B cell (primary cell): ENCODE data around the gene KPRP. TPM values are rescaled to one million over a fixed set of nuclear protein-coding genes. Genes with fewer than 3 reads are reported as not detected.

Experiments used
- ATAC-seq: fragments of 200-7000 bp; cut with Tn5 transposase; one replicate; pipeline ENCODE4 v1.10.0; 2021; ENCODE audit warnings: low read depth, mild to moderate bottlenecking, moderate number of reproducible peaks, moderate library complexity
- CTCF ChIA-PET: fragments of 350-600 bp; sonication (Branson Sonifier 250); formaldehyde crosslinking; loops from one replicate; lab custom pipeline; 2021; ENCODE audit warnings: antibody characterized with exemption, inconsistent platforms; lab: Charles Lee
- POLR2A ChIA-PET: fragments of 350-600 bp; sonication (Branson Sonifier 250); formaldehyde crosslinking; loops from one replicate; lab custom pipeline; 2021; ENCODE audit warnings: antibody characterized with exemption; lab: Charles Lee
- DNase-seq: peaks from one replicate; pipeline ENCODE4 v3.0.0; 2013
- H2AFZ ChIP-seq: 2 replicates; pipeline ENCODE4 v1.6.1; 2012; ENCODE audit warnings: mild to moderate bottlenecking, low read depth, low read length; ENCODE audit not compliant: insufficient read depth, poor library complexity, severe bottlenecking
- H3K27ac ChIP-seq, 2 donors: 1 replicate in 1 of 2; 2 replicates in 1 of 2; pipeline ENCODE4 v1.5.1; 2012 to 2013; ENCODE audit warnings: low read length in 2 of 2, mild to moderate bottlenecking in 2 of 2, moderate library complexity in 1 of 2
- H3K27me3 ChIP-seq, 4 experiments: fragments of 200-600 bp in 1 of 4; sonication (generic) in 1 of 4; replicated peaks in 1 of 4; 1 replicate in 2 of 4; 2 replicates in 2 of 4; pipeline versions ENCODE4 v1.6.1 to v1.7.0; 2013 to 2016; ENCODE audit warnings: low read length in 3 of 4, mild to moderate bottlenecking in 2 of 4, mixed read lengths in 1 of 4, moderate library complexity in 1 of 4; ENCODE audit not compliant: insufficient read depth in 4 of 4, control insufficient read depth in 3 of 4; ENCODE audit errors: control extremely low read depth in 1 of 4
- H3K36me3 ChIP-seq, 2 experiments: replicated peaks in 1 of 2; 1 replicate in 1 of 2; 2 replicates in 1 of 2; pipeline versions ENCODE4 v1.6.1 to v1.7.1; 2013; ENCODE audit warnings: low read length in 1 of 2; ENCODE audit not compliant: insufficient read depth in 2 of 2, control insufficient read depth in 1 of 2; ENCODE audit errors: control extremely low read depth in 1 of 2, extremely low read depth in 1 of 2
- H3K4me1 ChIP-seq, 2 donors: fragments of 200-600 bp in 1 of 2; sonication (generic) in 1 of 2; 1 replicate in 1 of 2; 2 replicates in 1 of 2; pipeline versions ENCODE4 v1.5.1 to v1.6.1; 2013 to 2017; ENCODE audit warnings: low read length in 2 of 2; ENCODE audit not compliant: control insufficient read depth in 2 of 2, insufficient read depth in 2 of 2
- H3K4me2 ChIP-seq: replicated peaks from 2 replicates; pipeline ENCODE3; 2012; ENCODE audit warnings: mild to moderate bottlenecking, low read depth, low read length; ENCODE audit not compliant: poor library complexity, severe bottlenecking
- H3K4me3 ChIP-seq, 5 experiments: fragments of 200-600 bp in 1 of 5; sonication (generic) in 1 of 5; 1 replicate in 3 of 5; 2 replicates in 2 of 5; pipeline versions ENCODE4 v1.5.1 to v1.7.0; 2011 to 2016; ENCODE audit warnings: low read length in 4 of 5, mild to moderate bottlenecking in 4 of 5, low read depth in 2 of 5, control low read depth in 1 of 5, moderate library complexity in 1 of 5; ENCODE audit not compliant: insufficient read depth in 1 of 5; ENCODE audit errors: control extremely low read depth in 1 of 5, extremely low read depth in 1 of 5
- H3K79me2 ChIP-seq: fragments of 200-600 bp; sonication (generic); one replicate; pipeline ENCODE4 v1.6.0; 2016; ENCODE audit warnings: low read length; ENCODE audit not compliant: control insufficient read depth, insufficient read depth
- H3K9ac ChIP-seq: fragments of 200-600 bp; sonication (generic); 2 replicates; pipeline ENCODE4 v1.6.1; 2017; ENCODE audit warnings: mild to moderate bottlenecking, low read length, moderate library complexity
- H3K9me3 ChIP-seq, 3 donors: one replicate each; pipeline versions ENCODE4 v1.6.1 to v1.7.1; 2013; ENCODE audit warnings: low read length in 2 of 3; ENCODE audit not compliant: control insufficient read depth in 2 of 3, insufficient read depth in 1 of 3; ENCODE audit errors: control extremely low read depth in 1 of 3
- H4K20me1 ChIP-seq: 2 replicates; pipeline ENCODE4 v1.6.0; 2012; ENCODE audit warnings: mild to moderate bottlenecking, low read length; ENCODE audit not compliant: insufficient read depth, control insufficient read depth, poor library complexity, severe bottlenecking
- H3K27ac Mint-ChIP-seq: one replicate; pipeline ENCODE4 v1.8.0; 2021; ENCODE audit warnings: mixed read lengths
- H3K27me3 Mint-ChIP-seq: one replicate; pipeline ENCODE4 v1.8.0; 2021; ENCODE audit warnings: mixed read lengths
- H3K4me1 Mint-ChIP-seq: one replicate; pipeline ENCODE4 v1.8.0; 2021; ENCODE audit warnings: mixed read lengths
- H3K4me3 Mint-ChIP-seq: one replicate; pipeline ENCODE4 v1.8.0; 2021; ENCODE audit warnings: mixed read lengths
- H3K9me3 Mint-ChIP-seq: one replicate; pipeline ENCODE4 v1.8.0; 2022; ENCODE audit warnings: mixed read lengths; ENCODE audit not compliant: insufficient read depth
- EZH2 ChIP-seq: IDR thresholded peaks from 2 replicates; pipeline ENCODE4 v1.6.1; 2012; ENCODE audit warnings: borderline replicate concordance, low read depth, mild to moderate bottlenecking, moderate library complexity, low read length; ENCODE audit not compliant: insufficient read depth, poor library complexity, severe bottlenecking
- WGBS: methylation state at CpG from one replicate; pipeline ENCODE4 v1.1.5; 2013; ENCODE audit warnings: missing lambda C conversion rate; ENCODE audit not compliant: insufficient coverage; 5-methylcytosine and 5-hydroxymethylcytosine counted together
- intact Hi-C: fragments of 100-400 bp; cut with micrococcal nuclease; formaldehyde crosslinking; loops from one replicate; pipeline ENCODE4 v1.10.0; 2022
- polyA minus RNA-seq: library from RNA; depleted of rRNA, polyadenylated mRNA; stranded (reverse); fragments of >200 nt; gene quantifications from 2 replicates; pipeline ENCODE4 v1.2.3, GENCODE V29; 2012
- polyA plus RNA-seq: library from polyadenylated mRNA; depleted of rRNA; stranded (reverse); fragments of >200 nt; gene quantifications from 2 replicates; pipeline ENCODE4 v1.2.3, GENCODE V29; 2012
- total RNA-seq, 2 donors: library from RNA; stranded (reverse); fragments of 120-200 nt in 1 of 2; gene quantifications; 1 replicate in 1 of 2; 2 replicates in 1 of 2; pipeline versions ENCODE4 v1.2.3 to v1.2.4, GENCODE V29; 2013 to 2022
- TF ChIP-seq, protein P1 (sequence below): fragments of 200-600 bp; IDR thresholded peaks from one replicate; pipeline ENCODE4 v1.8.0; 2022; ENCODE audit warnings: antibody characterized with exemption, mild to moderate bottlenecking

The KPRP gene, protein sequence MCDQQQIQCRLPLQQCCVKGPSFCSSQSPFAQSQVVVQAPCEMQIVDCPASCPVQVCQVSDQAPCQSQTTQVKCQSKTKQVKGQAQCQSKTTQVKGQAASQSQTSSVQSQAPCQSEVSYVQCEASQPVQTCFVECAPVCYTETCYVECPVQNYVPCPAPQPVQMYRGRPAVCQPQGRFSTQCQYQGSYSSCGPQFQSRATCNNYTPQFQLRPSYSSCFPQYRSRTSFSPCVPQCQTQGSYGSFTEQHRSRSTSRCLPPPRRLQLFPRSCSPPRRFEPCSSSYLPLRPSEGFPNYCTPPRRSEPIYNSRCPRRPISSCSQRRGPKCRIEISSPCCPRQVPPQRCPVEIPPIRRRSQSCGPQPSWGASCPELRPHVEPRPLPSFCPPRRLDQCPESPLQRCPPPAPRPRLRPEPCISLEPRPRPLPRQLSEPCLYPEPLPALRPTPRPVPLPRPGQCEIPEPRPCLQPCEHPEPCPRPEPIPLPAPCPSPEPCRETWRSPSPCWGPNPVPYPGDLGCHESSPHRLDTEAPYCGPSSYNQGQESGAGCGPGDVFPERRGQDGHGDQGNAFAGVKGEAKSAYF
- total RNA-seq (not detected in 2 replicates), polyA plus RNA-seq (not detected in 2 replicates), polyA minus RNA-seq (not detected in 2 replicates)
- total RNA-seq (2013), result not detected

DNA sequence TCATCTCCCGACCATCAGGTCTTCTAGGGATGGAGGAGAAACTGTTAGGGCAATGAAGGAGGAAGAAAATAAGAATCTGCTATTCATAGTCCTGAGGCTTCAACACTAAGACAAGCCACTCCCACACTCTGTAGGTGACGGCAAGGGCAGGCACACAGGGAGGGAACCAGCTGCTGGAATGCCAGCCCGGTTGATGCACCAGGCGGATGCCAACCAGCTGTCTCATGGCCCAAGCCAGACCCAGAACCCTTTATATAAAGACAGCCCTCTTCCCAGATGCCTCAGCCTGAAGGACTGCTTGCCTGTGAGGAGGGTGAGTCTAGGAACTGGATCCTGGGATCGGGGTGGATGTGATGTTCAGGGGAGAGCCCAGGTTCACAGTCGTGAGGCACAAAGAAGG is at the start of gene KPRP:
Gene KPRP, plus strand, starts transcription at position 279 of the 400 bp plus-strand sequence. CDS start 1,564 bp downstream, outside the sequence.
- ChIA-PET POLR2A (no interaction called here), CTCF (no interaction called here)
- Histone ChIP-seq H3K4me3 (no peak within 1 kb of the TSS), H3K9ac (no peak within 1 kb of the TSS), H3K4me2 (no peak within 1 kb of the TSS), H3K9me3 (peaks cover 0 to 6% (median 0%) of the 10 kb centered on the region in 3 donors), H3K4me1 (no peaks in the 10 kb centered on the region), H3K36me3 (no peaks in the 10 kb centered on the region), H2AFZ (no peak within 1 kb of the TSS), H3K79me2 (no peaks in the 10 kb centered on the region), H3K27me3 (no peaks in the 10 kb centered on the region), H4K20me1 (no peaks in the 10 kb centered on the region), H3K27ac (no peak within 1 kb of the TSS)
- no peaks in the 10 kb centered on the region for H3K4me1 Mint-ChIP-seq
- DNase-seq (no peak), ATAC-seq (no peak)
- H3K27me3 Mint-ChIP-seq, result peaks cover 18% of the 10 kb centered on the region
- TF ChIP-seq EZH2, result no peak
- TF ChIP-seq, protein P1, sequence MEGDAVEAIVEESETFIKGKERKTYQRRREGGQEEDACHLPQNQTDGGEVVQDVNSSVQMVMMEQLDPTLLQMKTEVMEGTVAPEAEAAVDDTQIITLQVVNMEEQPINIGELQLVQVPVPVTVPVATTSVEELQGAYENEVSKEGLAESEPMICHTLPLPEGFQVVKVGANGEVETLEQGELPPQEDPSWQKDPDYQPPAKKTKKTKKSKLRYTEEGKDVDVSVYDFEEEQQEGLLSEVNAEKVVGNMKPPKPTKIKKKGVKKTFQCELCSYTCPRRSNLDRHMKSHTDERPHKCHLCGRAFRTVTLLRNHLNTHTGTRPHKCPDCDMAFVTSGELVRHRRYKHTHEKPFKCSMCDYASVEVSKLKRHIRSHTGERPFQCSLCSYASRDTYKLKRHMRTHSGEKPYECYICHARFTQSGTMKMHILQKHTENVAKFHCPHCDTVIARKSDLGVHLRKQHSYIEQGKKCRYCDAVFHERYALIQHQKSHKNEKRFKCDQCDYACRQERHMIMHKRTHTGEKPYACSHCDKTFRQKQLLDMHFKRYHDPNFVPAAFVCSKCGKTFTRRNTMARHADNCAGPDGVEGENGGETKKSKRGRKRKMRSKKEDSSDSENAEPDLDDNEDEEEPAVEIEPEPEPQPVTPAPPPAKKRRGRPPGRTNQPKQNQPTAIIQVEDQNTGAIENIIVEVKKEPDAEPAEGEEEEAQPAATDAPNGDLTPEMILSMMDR, result no peak
- no peak within 1 kb of the TSS for H3K27ac Mint-ChIP-seq
- WGBS, result 81% methylated on average over 3 of the region's 6 CpGs
- intact Hi-C loops, result no loop called here
- H3K4me3 Mint-ChIP-seq, result no peak within 1 kb of the TSS
- no peaks in the 10 kb centered on the region for H3K9me3 Mint-ChIP-seq

DNA sequence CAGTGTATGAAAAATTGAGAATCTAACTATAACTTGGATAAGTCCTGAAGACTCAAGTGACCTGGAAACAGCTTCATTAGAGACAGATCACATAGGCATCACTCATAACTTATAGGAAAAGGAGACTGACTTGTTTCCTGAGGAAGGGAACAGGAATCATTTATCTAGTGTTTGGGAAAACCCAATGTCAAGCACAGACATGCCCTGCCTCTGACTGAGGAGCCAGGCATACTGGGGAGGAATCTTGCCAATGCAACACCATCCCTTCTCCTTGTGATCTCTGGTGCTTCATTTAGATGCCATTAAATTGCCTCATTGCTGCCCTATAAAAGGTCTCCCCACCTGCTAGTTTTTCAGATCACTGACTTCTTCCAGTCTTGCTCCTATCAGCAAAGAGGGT is 39.6 kb upstream of the KPRP start:
- Histone ChIP-seq H3K4me1 (no peaks in the 10 kb centered on the region), H3K9me3 (peaks cover 0 to 4% (median 0%) of the 10 kb centered on the region in 3 donors), H3K79me2 (no peaks in the 10 kb centered on the region), H3K4me3 (no peak overlapping the region), H3K27ac (no peak overlapping the region), H4K20me1 (no peaks in the 10 kb centered on the region), H3K36me3 (no peaks in the 10 kb centered on the region), H3K27me3 (no peaks in the 10 kb centered on the region), H3K4me2 (no peak overlapping the region), H3K9ac (no peak overlapping the region), H2AFZ (no peak overlapping the region)
- ChIA-PET CTCF (no interaction called here), POLR2A (no interaction called here)
- H3K4me3 Mint-ChIP-seq, result no peak overlapping the region
- TF ChIP-seq, protein P1, result no peak
- TF ChIP-seq EZH2, result no peak
- intact Hi-C loops, result no loop called here
- H3K9me3 Mint-ChIP-seq, result no peaks in the 10 kb centered on the region
- ATAC-seq (no peak), DNase-seq (no peak)
- H3K27me3 Mint-ChIP-seq, result peaks cover 18% of the 10 kb centered on the region
- no peaks in the 10 kb centered on the region for H3K4me1 Mint-ChIP-seq
- H3K27ac Mint-ChIP-seq, result no peak overlapping the region
